ENCODE results near the gene FXYD4. TPM values are rescaled to one million over a fixed set of nuclear protein-coding genes. Genes with fewer than 3 reads are reported as not detected.
"Not testable (repeated sequence)": the region's sequence is repeated elsewhere in the genome, so short reads cannot be mapped to it uniquely, and the experiment has no call there.

Gene FXYD4
- 0.50 and 1.8 TPM in 2 replicates for total RNA-seq (2014; rRNA removed; shearing (Covaris generic))
- polyA plus RNA-seq (2014; cell fraction: nucleus; rRNA removed): not detected in 2 replicates

- no peak for DNase-seq (ENCODE audit: extremely low read depth, low read depth)
These were observed at the start of gene FXYD4 for GRCh38 chr10:43371418-43371817. Gene FXYD4 (plus strand): TSS chr10:43371636. CDS start chr10:43373747, 2,111 bp downstream.

GRCh38 chr10:43322331-43322730, 49.1 kb upstream of the FXYD4 start:
- no peak for DNase-seq (ENCODE audit: extremely low read depth, low read depth)

- DNase-seq (ENCODE audit: extremely low read depth, low read depth): peak; percentile 82
These were observed 48.7 kb upstream of the FXYD4 start for GRCh38 chr10:43322769-43323168.

- no peak for DNase-seq (ENCODE audit: extremely low read depth, low read depth)
These were observed 48.2 kb upstream of the FXYD4 start for GRCh38 chr10:43323245-43323644.

GRCh38 chr10:43324876-43325275, 46.6 kb upstream of the FXYD4 start:
- no peak for DNase-seq (ENCODE audit: extremely low read depth, low read depth)

- DNase-seq (ENCODE audit: extremely low read depth, low read depth): no peak
These were observed 44.3 kb upstream of the FXYD4 start for GRCh38 chr10:43327171-43327570.

GRCh38 chr10:43327986-43328385, 43.5 kb upstream of the FXYD4 start:
- DNase-seq (ENCODE audit: extremely low read depth, low read depth): no peak

- DNase-seq (ENCODE audit: extremely low read depth, low read depth): not testable (repeated sequence)
These were observed 42.6 kb upstream of the FXYD4 start for GRCh38 chr10:43328810-43329209.

- not testable (repeated sequence) for DNase-seq (ENCODE audit: extremely low read depth, low read depth)
These were observed 42.1 kb upstream of the FXYD4 start for GRCh38 chr10:43329246-43329885.

GRCh38 chr10:43330049-43330823, 41.2 kb upstream of the FXYD4 start:
- not testable (repeated sequence) for DNase-seq (ENCODE audit: extremely low read depth, low read depth)

GRCh38 chr10:43330824-43331127, 40.7 kb upstream of the FXYD4 start:
- DNase-seq (ENCODE audit: extremely low read depth, low read depth): not testable (repeated sequence)

- DNase-seq (ENCODE audit: extremely low read depth, low read depth): no peak
These were observed 37.8 kb upstream of the FXYD4 start for GRCh38 chr10:43333653-43334052.

- no peak for DNase-seq (ENCODE audit: extremely low read depth, low read depth)
These were observed 35.4 kb upstream of the FXYD4 start for GRCh38 chr10:43336061-43336460.

GRCh38 chr10:43336641-43337318, 34.7 kb upstream of the FXYD4 start:
- DNase-seq (ENCODE audit: extremely low read depth, low read depth): no peak

- not testable (repeated sequence) for DNase-seq (ENCODE audit: extremely low read depth, low read depth)
These were observed 33.9 kb upstream of the FXYD4 start for GRCh38 chr10:43337536-43337935.

GRCh38 chr10:43338117-43338516, 33.3 kb upstream of the FXYD4 start:
- DNase-seq (ENCODE audit: extremely low read depth, low read depth): no peak

- no peak for DNase-seq (ENCODE audit: extremely low read depth, low read depth)
These were observed 32.3 kb upstream of the FXYD4 start for GRCh38 chr10:43339136-43339535.

GRCh38 chr10:43340101-43340500, 31.3 kb upstream of the FXYD4 start:
- no peak for DNase-seq (ENCODE audit: extremely low read depth, low read depth)

- no peak for DNase-seq (ENCODE audit: extremely low read depth, low read depth)
These were observed 30.8 kb upstream of the FXYD4 start for GRCh38 chr10:43340619-43341018.

- no peak for DNase-seq (ENCODE audit: extremely low read depth, low read depth)
These were observed 30.0 kb upstream of the FXYD4 start for GRCh38 chr10:43341450-43341849.

- DNase-seq (ENCODE audit: extremely low read depth, low read depth): no peak
These were observed 28.9 kb upstream of the FXYD4 start for GRCh38 chr10:43342279-43343125.

Measured in NCI-H460 (cell line).